H1 (cell line): ENCODE data around the gene PHF24. TPM values are rescaled to one million over a fixed set of nuclear protein-coding genes. Genes with fewer than 3 reads are reported as not detected.

ENCODE experiments used
- ASH2L ChIP-seq: fragments of 200-600, 300-600 bp; sonication (generic); IDR thresholded peaks from one replicate; pipeline ENCODE4 v1.7.1; 2017; ENCODE audit warnings: low read length
- BCL11A ChIP-seq, 2 experiments: IDR thresholded peaks; one replicate each; pipeline ENCODE4 v1.6.1; 2011; ENCODE audit warnings: low read depth in 2 of 2, low read length in 2 of 2, mild to moderate bottlenecking in 2 of 2
- GTF2F1 ChIP-seq: IDR thresholded peaks from 2 replicates; pipeline ENCODE4 v1.6.1; 2012; ENCODE audit warnings: low read depth, low read length, improper control_type of control experiment, borderline replicate concordance
- JUN ChIP-seq: IDR thresholded peaks from 2 replicates; pipeline ENCODE4 v1.6.1; 2011; ENCODE audit warnings: low read depth, mild to moderate bottlenecking, improper control_type of control experiment, low read length
- polyA plus RNA-seq, 7 experiments: library from polyadenylated mRNA; depleted of rRNA in 3 of 7; stranded (reverse) in 5 of 7; unstranded in 2 of 7; fragments of >200 nt in 5 of 7; fragments of 200-250 nt in 2 of 7; gene quantifications; 1 replicate in 5 of 7; 2 replicates in 1 of 7; 4 replicates in 1 of 7; pipeline versions ENCODE4 v1.2.1 to v1.2.3, GENCODE V29; 2011 to 2013; ENCODE audit warnings: missing spikeins in 2 of 7, mixed read lengths in 2 of 7
- total RNA-seq: library from RNA; stranded (reverse); fragmentation: NEBNext Ultra II Directional; extraction: Animal tissue kit (Norgen Biotek cat#: 25700); gene quantifications from 2 replicates; pipeline ENCODE4 v1.2.1, GENCODE V29; 2021

The PHF24 gene
- total and polyA plus RNA-seq, 2 of the 8 experiments (the other 6 are each of a cell fraction or from before 2014, with no cell fraction given), result 0.29 to 0.35 TPM

GRCh38 chr9:34996181-34996904 is 38.3 kb downstream of the PHF24 start (continued):
- TF ChIP-seq BCL11A (IDR thresholded peaks at IDR 0.05; ENCODE audit: low read depth in 2 of 2, low read length in 2 of 2) (no peak), JUN (no peak), GTF2F1 (no peak), ASH2L (no peak)
